Activated CD8-positive, alpha-beta T cell treated with anti-CD3 and anti-CD28 coated beads for 36 hours (primary cell): ENCODE data around the gene ARAP3. TPM values are rescaled to one million over a fixed set of nuclear protein-coding genes. Genes with fewer than 3 reads are reported as not detected.

ENCODE experiments used
- ATAC-seq: fragments of 200-7000 bp; cut with Tn5 transposase; one replicate; pipeline ENCODE4 v1.10.0; 2021; ENCODE audit warnings: mild to moderate bottlenecking, moderate library complexity
- CTCF ChIA-PET: fragments of 350-600 bp; sonication (Branson Sonifier 250); formaldehyde crosslinking; loops from one replicate; lab custom pipeline; 2021; ENCODE audit warnings: antibody characterized with exemption; lab: Charles Lee
- POLR2A ChIA-PET: fragments of 350-600 bp; sonication (Branson Sonifier 250); formaldehyde crosslinking; loops from one replicate; lab custom pipeline; 2021; ENCODE audit warnings: antibody characterized with exemption; lab: Charles Lee
- DNase-seq: peaks from one replicate; pipeline ENCODE4 v3.0.0-alpha.2; 2020
- H3K27ac Mint-ChIP-seq: one replicate; pipeline ENCODE4 v1.8.0; 2021; ENCODE audit warnings: mild to moderate bottlenecking, mixed read lengths
- H3K27me3 Mint-ChIP-seq: one replicate; pipeline ENCODE4 v1.8.0; 2021; ENCODE audit warnings: mixed read lengths
- H3K36me3 Mint-ChIP-seq: one replicate; pipeline ENCODE4 v1.8.0; 2021; ENCODE audit warnings: low read depth, mixed read lengths
- H3K4me1 Mint-ChIP-seq: one replicate; pipeline ENCODE4 v1.8.0; 2021; ENCODE audit warnings: low read depth, mixed read lengths
- H3K4me3 Mint-ChIP-seq: one replicate; pipeline ENCODE4 v1.8.0; 2021; ENCODE audit warnings: mild to moderate bottlenecking, moderate library complexity, mixed read lengths
- H3K9me3 Mint-ChIP-seq: one replicate; pipeline ENCODE4 v1.8.0; 2021; ENCODE audit warnings: mixed read lengths
- CTCF ChIP-seq: fragments of 200-600 bp; IDR thresholded peaks from one replicate; pipeline ENCODE4 v1.8.0; 2022; ENCODE audit warnings: antibody characterized with exemption, mild to moderate bottlenecking
- intact Hi-C: fragments of 100-400 bp; cut with micrococcal nuclease; formaldehyde crosslinking; loops from one replicate; pipeline ENCODE4 v1.10.0; 2022
- total RNA-seq, 2 experiments: library from RNA; stranded (reverse); gene quantifications; one replicate each; pipeline ENCODE4 v1.2.3, GENCODE V29; 2021

Gene ARAP3
- total RNA-seq, 2 experiments from 2014 or later = 5.9 to 7.2 TPM

GRCh38 chr5:141714542-141715310 is 32.7 kb upstream of the ARAP3 start:
- CTCF ChIA-PET = interaction anchor here (0.7 to 1.3 kb wide), 2 partner anchors 21 to 164 kb away, joined by 3 to 4 read pairs; no protein-coding TSS in a partner anchor
- no peak for TF ChIP-seq CTCF
- no peak for DNase-seq
- intact Hi-C loops = no loop called here
- POLR2A ChIA-PET = no interaction called here
- no peaks in the 10 kb centered on the region for H3K27me3 Mint-ChIP-seq
- ATAC-seq = no peak
- H3K4me1 Mint-ChIP-seq = no peaks in the 10 kb centered on the region
- no peak overlapping the region for H3K4me3 Mint-ChIP-seq
- no peaks in the 10 kb centered on the region for H3K36me3 Mint-ChIP-seq
- no peaks in the 10 kb centered on the region for H3K9me3 Mint-ChIP-seq
- no peak overlapping the region for H3K27ac Mint-ChIP-seq

- POLR2A ChIA-PET = no interaction called here
- no peaks in the 10 kb centered on the region for H3K27me3 Mint-ChIP-seq
- no peak overlapping the region for H3K27ac Mint-ChIP-seq
- H3K9me3 Mint-ChIP-seq = no peaks in the 10 kb centered on the region
- no peaks in the 10 kb centered on the region for H3K36me3 Mint-ChIP-seq
- ATAC-seq (no peak), DNase-seq (no peak)
- intact Hi-C loops = no loop called here
- CTCF ChIA-PET = interaction anchor here (0.6 to 4.6 kb wide), 3 partner anchors 10 to 21 kb away, joined by 3 to 18 read pairs (median 3); no protein-coding TSS in a partner anchor
- TF ChIP-seq CTCF = no peak
- no peak overlapping the region for H3K4me3 Mint-ChIP-seq
- H3K4me1 Mint-ChIP-seq = no peaks in the 10 kb centered on the region
Measured at GRCh38 chr5:141713616-141714309, 31.7 kb upstream of the ARAP3 start.

GRCh38 chr5:141711687-141712086 is 29.7 kb upstream of the ARAP3 start:
- H3K27me3 Mint-ChIP-seq = no peaks in the 10 kb centered on the region
- intact Hi-C loops = no loop called here
- ChIA-PET CTCF (interaction anchor here (0.6 to 4.6 kb wide), 3 partner anchors 8 to 19 kb away, joined by 4 to 18 read pairs (median 4); no protein-coding TSS in a partner anchor), POLR2A (no interaction called here)
- ATAC-seq = no peak
- H3K4me3 Mint-ChIP-seq = no peak overlapping the region
- H3K27ac Mint-ChIP-seq = no peak overlapping the region
- H3K4me1 Mint-ChIP-seq = no peaks in the 10 kb centered on the region
- no peak for TF ChIP-seq CTCF
- no peaks in the 10 kb centered on the region for H3K9me3 Mint-ChIP-seq
- no peaks in the 10 kb centered on the region for H3K36me3 Mint-ChIP-seq
- no peak for DNase-seq

GRCh38 chr5:141709699-141710267 is 27.8 kb upstream of the ARAP3 start:
- no peak for DNase-seq
- intact Hi-C loops = no loop called here
- H3K9me3 Mint-ChIP-seq = no peaks in the 10 kb centered on the region
- H3K27me3 Mint-ChIP-seq = no peaks in the 10 kb centered on the region
- H3K27ac Mint-ChIP-seq = no peak overlapping the region
- ATAC-seq = no peak
- TF ChIP-seq CTCF = no peak
- ChIA-PET POLR2A (no interaction called here), CTCF (interaction anchor here (0.9 to 4.6 kb wide), 3 partner anchors 17 to 105 kb away, joined by 3 to 18 read pairs (median 3); no protein-coding TSS in a partner anchor)
- no peaks in the 10 kb centered on the region for H3K36me3 Mint-ChIP-seq
- H3K4me1 Mint-ChIP-seq = no peaks in the 10 kb centered on the region
- no peak overlapping the region for H3K4me3 Mint-ChIP-seq
